ENCODE results near the gene ARHGAP31. TPM values are rescaled to one million over a fixed set of nuclear protein-coding genes. Genes with fewer than 3 reads are reported as not detected.

Gene ARHGAP31
- total and polyA plus RNA-seq, 2 of the 8 experiments (the other 6 are each of a cell fraction or from before 2014, with no cell fraction given), result 1.1 to 7.6 TPM

GRCh38 chr3:119326976-119327375 is 32.8 kb downstream of the ARHGAP31 start:
- Histone ChIP-seq H3K23me2 (ENCODE audit: low read depth, low read length) (peaks cover 8% of the 10 kb centered on the region; the same call in 1 of the 2 replicates), H2AK5ac (ENCODE audit: low read depth, low read length) (no peak overlapping the region), H3K79me2 (ENCODE audit: control insufficient read depth in 1 of 2, insufficient read depth in 2 of 2, low read length in 2 of 2) (no peaks in the 10 kb centered on the region), H4K5ac (ENCODE audit: insufficient read length, low read depth, low read length) (no peak overlapping the region), H3K36me3 (ENCODE audit: control insufficient read depth in 2 of 4, insufficient read depth in 4 of 4, low read length in 3 of 4) (no peaks in the 10 kb centered on the region), H3K4ac (replicated peaks; ENCODE audit: insufficient read length, low read depth, low read length) (no peak overlapping the region), H3K27ac (ENCODE audit: low read depth, low read length) (no peak overlapping the region), H3K23ac (ENCODE audit: insufficient read length) (no peak overlapping the region), H4K20me1 (replicated peaks in 1 of 2; ENCODE audit: control insufficient read depth in 1 of 2, insufficient read depth in 2 of 2, low read length in 2 of 2) (no peaks in the 10 kb centered on the region), H4K91ac (replicated peaks; ENCODE audit: insufficient read length, low read length) (no peak overlapping the region), H2BK12ac (ENCODE audit: low read depth, low read length) (no peak overlapping the region), H3K9me3 (ENCODE audit: insufficient read depth in 2 of 2, low read depth in 1 of 2, low read length in 1 of 2) (no peaks in the 10 kb centered on the region), H3K9ac (replicated peaks in 1 of 4; ENCODE audit: extremely low read depth in 1 of 4, low read depth in 3 of 4, low read length in 3 of 4) (no peak overlapping the region), H3K4me3 (ENCODE audit: extremely low read depth in 1 of 4, insufficient read depth in 2 of 4, low read depth in 3 of 4, low read length in 4 of 4) (no peak overlapping the region), H3K56ac (replicated peaks; ENCODE audit: insufficient read length, low read depth, low read length) (no peak overlapping the region), H3K4me1 (replicated peaks in 1 of 4; ENCODE audit: control insufficient read depth in 3 of 4, insufficient read depth in 4 of 4, low read length in 3 of 4) (peaks cover 1 to 11% (median 8%) of the 10 kb centered on the region in 4 experiments; a peak in 5 of 7 replicates), H2AFZ (ENCODE audit: low read length) (no peak overlapping the region), H3K27me3 (replicated peaks in 1 of 4; ENCODE audit: control insufficient read depth in 3 of 4, extremely low read depth in 1 of 4, insufficient read depth in 3 of 4, low read length in 3 of 4) (no peaks in the 10 kb centered on the region), H3K18ac (ENCODE audit: extremely low read depth, low read length) (no peak overlapping the region), H2BK5ac (ENCODE audit: low read depth, low read length) (no peak overlapping the region), H2BK20ac (ENCODE audit: low read length) (no peak overlapping the region), H3K79me1 (ENCODE audit: low read depth, low read length) (no peaks in the 10 kb centered on the region), H2BK15ac (ENCODE audit: low read length) (0 out of 2 replicates have a peak overlapping the region, but pooled peaks have one; percentile 6), H4K8ac (ENCODE audit: extremely low read depth, insufficient read depth, low read length) (no peak overlapping the region), H3K4me2 (ENCODE audit: insufficient read depth in 1 of 2, low read depth in 2 of 2, low read length in 2 of 2) (no peak overlapping the region), H3K14ac (ENCODE audit: insufficient read length) (no peak overlapping the region), H2BK120ac (replicated peaks; ENCODE audit: low read depth, low read length) (no peak overlapping the region)
- POLR2A ChIA-PET (ENCODE audit: partially characterized antibody), result no interaction called here
- DNase-seq (ENCODE audit: low read depth in 1 of 2, low spot score in 2 of 2) (no peak), FAIRE-seq (no peak)
- CTCF ChIA-PET (ENCODE audit: partially characterized antibody), result interaction anchor here (1.6 to 3.7 kb wide), 4 partner anchors 20 to 26 kb away, joined by 4 to 16 read pairs (median 10); no protein-coding TSS in a partner anchor
- TF ChIP-seq TAF1 (IDR thresholded peaks at IDR 0.05; ENCODE audit: low read depth, low read length), result no peak
- no peak for TF ChIP-seq CTCF (IDR thresholded peaks at IDR 0.05; ENCODE audit: control extremely low read depth in 1 of 3, insufficient read depth in 1 of 3, low read depth in 1 of 3, low read length in 3 of 3)
- no peak for TF ChIP-seq MAFK (IDR thresholded peaks at IDR 0.05; ENCODE audit: low read depth, low read length)
- no peak for TF ChIP-seq SP2 (IDR thresholded peaks at IDR 0.05; ENCODE audit: low read length)
- TF ChIP-seq YY1 (IDR thresholded peaks at IDR 0.05; ENCODE audit: low read depth, low read length), result no peak
- no peak for TF ChIP-seq SUZ12 (IDR thresholded peaks at IDR 0.05; ENCODE audit: low read length)
- TF ChIP-seq TAF7 (optimal IDR thresholded peaks at IDR 0.05; ENCODE audit: borderline replicate concordance, low read depth, low read length), result no peak
- no peak for TF ChIP-seq TEAD4 (IDR thresholded peaks at IDR 0.05; ENCODE audit: low read depth, low read length)
- no peak for TF ChIP-seq SRF (IDR thresholded peaks at IDR 0.05; ENCODE audit: low read depth, low read length)
- 90% methylated on average over 13 of the region's 13 CpGs; no CpG with 5 or more reads in 1 of the 2 experiments for whole genome bisulfite sequencing, 2 experiments (ENCODE audit: extremely low coverage in 1 of 2, insufficient coverage in 1 of 2, insufficient read length in 1 of 2, insufficient replicate concordance in 2 of 2, low coverage in 1 of 2, low lambda C conversion rate in 2 of 2, missing lambda C conversion rate in 1 of 2)

All from H1 (cell line).